Keratinocyte (primary cell): ENCODE measurements around the gene ALOX5AP.

Source experiments
- CTCF ChIP-seq, 3 experiments: IDR thresholded peaks in 1 of 3; conservative IDR thresholded peaks in 1 of 3; optimal IDR thresholded peaks in 1 of 3; 2 replicates in 2 of 3; 3 replicates in 1 of 3; pipeline versions ENCODE3 to v1.5.1; 2011; ENCODE audit warnings: low read length in 3 of 3, mild to moderate bottlenecking in 3 of 3, moderate library complexity in 2 of 3, control low read depth in 1 of 3, inconsistent platforms in 1 of 3; ENCODE audit not compliant: insufficient read depth in 2 of 3; ENCODE audit errors: extremely low read depth in 1 of 3
- EZH2 ChIP-seq: IDR thresholded peaks from one replicate; pipeline ENCODE4 v1.6.1; 2012; ENCODE audit warnings: inconsistent platforms, mild to moderate bottlenecking, low read length, moderate library complexity

GRCh38 chr13:30738526-30739236 is 3.3 kb downstream of the ALOX5AP start:
- TF ChIP-seq CTCF (optimal IDR thresholded peaks at IDR 0.05 in 1 of 3, IDR thresholded peaks at IDR 0.05 in 1 of 3, conservative IDR thresholded peaks at IDR 0.05 in 1 of 3; ENCODE audit: extremely low read depth in 1 of 3, insufficient read depth in 2 of 3, low read length in 3 of 3) = no peak
- no peak for TF ChIP-seq EZH2
